Measurements from ENCODE around the gene TLE1.
A peak's percentile ranks its signal among the peaks of the same experiment; 100 is the strongest.
"Not testable (repeated sequence)": the region's sequence is repeated elsewhere in the genome, so short reads cannot be mapped to it uniquely, and the experiment has no call there.

The TLE1 gene

DNA sequence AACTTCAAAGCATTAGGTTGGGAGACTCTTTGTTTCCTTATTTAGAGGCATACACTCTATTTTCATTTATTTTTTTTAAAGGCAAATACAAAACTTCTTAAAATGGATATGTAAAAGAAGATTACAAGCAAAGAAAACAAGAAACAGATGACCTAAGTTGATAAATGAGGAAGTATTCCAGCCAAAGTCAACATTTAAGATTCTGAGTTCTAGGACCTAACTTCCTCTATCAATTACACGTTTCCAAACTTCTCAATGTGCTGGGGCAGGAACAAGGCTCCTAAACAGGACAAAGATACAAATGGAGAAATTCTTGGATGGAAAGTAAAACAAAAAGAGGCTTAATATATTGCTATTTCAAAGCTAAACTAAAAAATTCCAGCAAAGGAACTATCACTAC is 89.5 kb downstream of the TLE1 start:
- DNase-seq (ENCODE audit: low read depth), result no peak

DNA sequence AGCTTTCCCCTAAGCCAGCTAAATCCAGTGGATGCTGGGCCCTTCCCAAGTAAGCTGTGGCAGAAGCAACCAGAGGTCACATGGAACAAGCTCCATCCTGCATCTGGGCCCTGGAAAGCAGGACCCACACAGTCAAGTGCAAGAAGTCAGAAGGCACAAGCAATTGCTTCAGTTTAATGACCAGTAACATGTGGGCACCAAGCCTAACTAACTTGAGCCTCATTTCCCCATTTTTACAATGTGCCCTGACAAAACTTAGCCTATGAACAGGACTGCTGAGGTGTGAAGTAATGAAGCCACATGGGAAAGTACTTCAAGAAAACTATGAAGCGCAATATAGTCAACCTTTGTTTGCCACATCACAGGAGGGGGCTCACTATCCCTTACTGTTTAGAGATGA is 90.5 kb downstream of the TLE1 start:
- DNase-seq (ENCODE audit: low read depth), result no peak

- no peak for DNase-seq (ENCODE audit: low read depth)
Observed at GRCh38 chr9:81598123-81598497, 91.2 kb downstream of the TLE1 start.

GRCh38 chr9:81597419-81598122 is 91.8 kb downstream of the TLE1 start:
- no peak for DNase-seq (ENCODE audit: low read depth)

- DNase-seq (ENCODE audit: low read depth), result no peak
Observed at GRCh38 chr9:81596679-81597418, 92.5 kb downstream of the TLE1 start.

DNA sequence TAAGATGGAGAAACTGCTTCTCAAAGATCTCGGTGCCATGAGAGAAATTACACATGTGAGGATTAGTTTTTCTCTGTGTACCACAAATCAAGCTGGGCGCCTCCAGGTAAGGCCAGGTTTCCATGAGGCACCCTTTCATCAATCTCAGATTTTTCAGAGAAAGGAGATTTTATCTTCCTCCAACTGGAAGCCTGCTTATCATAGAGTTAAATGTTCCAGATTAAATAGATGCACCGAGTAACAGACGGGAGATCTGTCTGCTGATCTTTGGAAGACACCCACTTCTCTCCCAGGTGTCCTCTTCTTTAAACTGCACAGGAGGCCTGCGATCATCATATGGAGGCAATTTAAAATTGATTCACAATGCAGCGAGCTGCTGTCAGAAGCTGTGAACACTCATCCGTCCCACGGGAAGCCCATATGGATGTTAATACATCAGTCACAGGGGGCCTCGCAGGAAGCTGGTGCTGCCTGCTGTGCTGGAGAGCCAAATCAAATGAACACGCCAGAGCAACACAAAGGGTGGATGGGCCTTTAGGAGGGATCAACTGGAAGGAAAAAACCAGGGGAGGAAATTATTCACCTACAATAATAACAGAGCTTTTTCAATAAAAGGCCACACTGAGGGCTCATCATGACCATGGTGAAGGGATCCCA is 93.3 kb downstream of the TLE1 start:
- DNase-seq (ENCODE audit: low read depth), result no peak

- DNase-seq (ENCODE audit: low read depth), result not testable (repeated sequence)
Observed at GRCh38 chr9:81595293-81595692, 94.1 kb downstream of the TLE1 start.

DNA sequence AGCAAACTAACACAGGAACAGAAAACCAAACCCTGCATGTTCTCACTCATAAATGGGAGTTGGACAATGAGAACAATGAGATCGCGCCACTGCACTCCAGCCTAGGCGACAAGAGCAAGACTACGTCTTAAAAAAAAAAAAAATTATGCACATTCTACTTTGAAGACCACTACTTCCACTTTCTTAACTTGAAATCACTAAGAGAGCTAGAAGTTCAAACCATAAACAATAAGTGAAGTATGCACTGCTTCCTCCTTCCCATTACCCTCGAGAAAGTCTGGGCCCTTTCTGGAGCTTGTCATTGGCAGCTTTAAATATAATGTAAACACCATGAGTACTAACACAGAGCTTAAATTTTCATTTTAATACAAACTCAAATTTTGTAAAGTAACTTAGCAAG is 94.9 kb downstream of the TLE1 start:
- DNase-seq (ENCODE audit: low read depth), result no peak

- DNase-seq (ENCODE audit: low read depth), result no peak
Observed at GRCh38 chr9:81592887-81593266, 96.5 kb downstream of the TLE1 start.

DNA sequence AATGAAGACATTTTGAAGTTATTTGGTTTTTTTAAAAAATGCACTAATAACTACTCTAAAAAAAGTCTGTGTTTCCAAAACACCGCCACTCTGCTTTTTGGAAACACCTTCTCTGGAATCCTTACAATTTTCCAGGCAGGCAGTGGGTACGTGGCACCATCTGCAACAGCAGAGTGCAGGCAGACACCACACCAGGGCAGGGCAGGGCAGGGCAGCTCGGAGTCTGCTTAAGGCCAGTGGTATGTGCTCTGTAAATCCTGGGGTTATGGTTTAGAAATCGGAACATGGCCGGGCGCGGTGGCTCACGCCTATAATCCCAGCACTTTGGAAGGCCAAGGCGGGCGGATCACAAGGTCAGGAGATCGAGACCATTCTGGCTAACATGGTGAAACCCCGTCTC is 97.6 kb downstream of the TLE1 start:
- DNase-seq (ENCODE audit: low read depth), result no peak

DNA sequence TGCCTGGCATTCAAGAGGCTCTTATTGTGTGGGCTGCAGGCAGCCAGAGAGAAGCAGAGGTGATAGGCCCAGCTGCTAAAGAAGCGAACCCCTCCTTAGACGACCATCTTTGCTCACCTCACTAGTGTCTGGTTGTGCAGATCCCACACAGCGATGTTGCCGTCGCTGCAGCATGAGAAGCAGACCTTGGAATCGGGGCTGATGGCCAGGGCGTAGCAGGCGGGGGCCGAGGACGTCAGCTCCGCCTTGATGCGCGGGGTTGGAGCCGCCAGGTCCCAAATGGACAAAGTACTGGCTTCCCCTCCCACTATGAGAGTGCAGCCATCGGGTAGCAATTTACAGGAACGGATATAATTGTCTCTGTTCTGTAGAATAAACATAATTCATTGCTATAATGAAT is 98.7 kb downstream of the TLE1 start:
- DNase-seq (ENCODE audit: low read depth), result no peak

DNA sequence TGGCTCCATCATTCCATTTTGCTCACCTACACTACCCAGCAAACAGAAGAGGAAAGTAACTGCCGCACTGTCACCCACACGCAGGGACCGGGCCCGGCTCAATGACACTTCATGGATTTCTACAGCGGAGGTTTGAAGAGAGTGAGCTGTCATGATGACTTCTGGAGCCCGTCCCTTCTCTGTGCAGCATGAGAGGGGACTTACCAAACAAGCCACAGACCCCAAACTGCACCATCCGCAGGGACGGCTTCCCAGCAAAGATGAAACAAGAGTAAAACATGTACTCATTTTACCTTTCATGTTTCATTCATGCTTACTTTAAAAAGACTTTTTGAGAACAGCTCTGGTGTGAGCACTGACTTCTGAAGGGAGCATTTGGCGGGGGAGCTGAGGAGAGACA is 99.5 kb downstream of the TLE1 start:
- DNase-seq (ENCODE audit: low read depth), result no peak

DNA sequence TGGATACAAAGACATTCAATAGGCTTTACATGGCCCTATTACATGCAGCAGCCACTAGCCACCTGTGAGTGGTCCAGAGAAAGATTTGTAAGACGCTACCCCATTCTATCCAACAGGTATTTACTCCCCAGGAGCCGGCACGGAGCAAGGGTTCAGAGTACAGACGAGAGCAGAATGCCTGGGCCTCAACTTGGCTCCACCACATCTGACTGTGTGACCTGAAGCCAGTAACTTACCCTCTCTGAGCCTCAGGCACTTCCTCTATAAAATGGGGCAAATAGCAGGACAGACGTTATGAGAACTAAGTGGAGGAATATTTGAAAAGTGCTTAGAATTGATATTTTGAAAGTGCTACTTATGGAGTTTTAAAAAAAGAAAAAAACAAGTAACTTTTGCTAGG is 100.0 kb downstream of the TLE1 start:
- DNase-seq (ENCODE audit: low read depth), result no peak

DNA sequence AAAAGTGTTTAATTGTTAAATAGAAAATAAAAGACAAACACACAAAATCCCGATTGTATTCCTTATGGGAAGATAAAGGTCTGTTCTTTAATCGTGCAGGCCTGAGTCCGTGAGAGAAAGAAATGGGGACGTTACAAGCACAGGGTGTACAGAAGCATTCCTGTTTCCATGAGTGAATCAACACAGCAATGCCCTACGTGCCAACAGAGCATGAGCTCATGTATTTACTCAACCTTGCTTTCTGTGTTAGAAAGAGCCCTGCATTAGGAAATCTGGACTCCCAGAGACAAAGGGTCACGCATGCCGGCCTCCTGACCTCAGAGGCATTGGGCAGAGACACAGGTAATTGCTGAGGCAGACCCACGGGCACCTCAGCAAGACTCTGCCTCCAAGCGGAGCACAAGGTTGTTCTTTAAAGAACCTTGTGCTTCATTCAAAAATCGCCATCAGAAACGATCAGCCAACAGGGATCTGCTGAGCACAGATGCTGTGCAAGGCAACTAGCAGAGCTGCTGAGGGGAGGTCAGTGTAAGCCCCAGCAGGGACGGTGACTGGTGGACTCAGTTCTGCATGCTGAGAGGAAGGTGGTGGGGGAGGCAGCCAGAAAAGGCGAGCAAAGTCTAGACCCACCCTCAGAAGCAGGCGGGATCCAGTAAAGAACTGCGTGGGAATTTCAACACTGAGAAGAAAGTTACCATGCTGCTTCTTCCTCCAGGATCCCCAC is 101.0 kb downstream of the TLE1 start:
- DNase-seq (ENCODE audit: low read depth), result peak; percentile 15

GRCh38 chr9:81586786-81587185 is 102.6 kb downstream of the TLE1 start:
- no peak for DNase-seq (ENCODE audit: low read depth)

DNA sequence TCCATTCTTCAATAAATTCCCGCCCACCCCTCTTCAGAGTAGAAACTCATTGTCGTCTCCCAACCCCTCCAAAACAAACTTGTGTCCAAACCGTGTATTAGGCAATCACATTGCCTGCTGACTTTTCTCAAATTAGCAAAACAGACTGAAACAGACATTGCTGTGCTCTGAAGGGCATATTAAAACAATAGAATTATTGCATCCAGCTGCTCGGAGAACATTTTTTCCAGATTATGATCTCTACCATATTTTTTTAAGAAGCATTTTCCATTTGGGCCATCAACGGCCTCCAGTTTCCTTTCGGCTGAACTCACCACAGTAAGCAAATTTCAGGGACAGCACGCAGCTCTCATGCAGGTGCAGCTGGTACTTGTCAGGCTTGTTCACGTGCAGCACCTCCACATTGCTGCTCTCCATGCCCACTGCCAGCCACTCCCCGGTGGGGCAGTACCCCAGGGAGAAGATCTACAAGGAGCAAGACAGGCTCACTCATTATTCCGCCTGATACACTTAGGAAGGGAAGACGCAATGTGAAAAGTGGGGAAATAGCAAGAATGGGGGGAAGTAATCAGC is 104.1 kb downstream of the TLE1 start:
- peak; percentile 17 for DNase-seq (ENCODE audit: low read depth)

- DNase-seq (ENCODE audit: low read depth), result no peak
Observed at GRCh38 chr9:81584099-81584498, 105.2 kb downstream of the TLE1 start.

GRCh38 chr9:81581986-81582385 is 107.4 kb downstream of the TLE1 start:
- DNase-seq (ENCODE audit: low read depth), result no peak

GRCh38 chr9:81579381-81579780 is 110.0 kb downstream of the TLE1 start:
- no peak for DNase-seq (ENCODE audit: low read depth)

DNA sequence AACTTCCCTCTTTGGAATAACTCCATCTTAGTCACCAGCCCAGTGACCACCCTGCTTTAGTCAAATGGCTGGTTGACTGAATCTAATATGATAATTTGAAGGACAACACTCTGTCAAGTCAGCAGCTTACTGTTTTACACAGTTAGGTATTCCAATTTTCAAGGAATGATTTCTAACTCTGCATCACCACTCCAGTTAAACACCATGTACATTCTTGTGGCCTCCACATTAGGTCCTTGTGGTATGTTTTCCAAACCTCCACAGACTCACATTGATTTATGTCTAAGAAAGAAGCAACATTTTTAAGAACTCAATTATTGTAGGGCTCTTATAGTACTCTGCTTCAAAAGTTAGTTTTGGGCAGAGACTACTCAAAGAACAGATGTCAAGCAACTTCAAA is 110.7 kb downstream of the TLE1 start:
- no peak for DNase-seq (ENCODE audit: low read depth)

DNA sequence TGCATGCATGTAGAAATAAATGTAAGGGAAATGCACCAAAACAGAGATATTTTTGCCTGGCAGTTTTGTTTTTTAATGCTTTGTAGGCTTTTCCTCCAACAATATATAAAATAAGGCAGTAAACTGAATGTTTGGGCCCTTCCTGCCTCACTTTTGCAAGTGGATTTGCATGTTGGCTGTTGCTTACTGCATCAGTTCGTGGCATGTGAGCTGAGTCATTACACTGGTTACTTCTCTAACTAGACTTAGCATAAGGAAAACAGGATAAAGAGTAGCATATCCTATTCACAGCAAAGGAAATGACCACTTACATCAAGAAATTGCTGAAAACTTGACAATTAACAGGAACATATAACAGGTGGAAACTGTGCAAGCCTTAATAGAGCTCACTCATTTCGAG is 113.4 kb downstream of the TLE1 start:
- DNase-seq (ENCODE audit: low read depth), result no peak

DNA sequence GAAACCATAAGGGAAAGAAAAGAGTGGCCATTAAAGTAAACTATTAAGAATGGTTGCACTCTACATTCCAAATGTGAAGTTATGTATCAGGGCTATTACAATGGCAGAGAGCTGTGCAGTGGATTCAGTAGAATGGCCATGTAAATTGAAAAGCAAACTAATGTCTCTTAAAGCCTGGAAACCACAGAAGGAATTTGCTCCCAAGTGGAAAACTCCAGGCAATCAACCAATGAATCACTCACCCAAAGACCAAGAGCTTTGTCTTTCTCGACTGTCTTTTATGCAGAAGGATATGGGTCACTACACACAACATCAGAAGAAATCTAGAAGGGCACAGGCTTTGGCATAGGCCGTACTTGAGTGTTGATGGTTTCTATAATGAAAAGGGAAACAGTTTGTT is 114.9 kb downstream of the TLE1 start:
- no peak for DNase-seq (ENCODE audit: low read depth)
